Measurements from ENCODE around the gene GPATCH2.

The GPATCH2 gene

DNA sequence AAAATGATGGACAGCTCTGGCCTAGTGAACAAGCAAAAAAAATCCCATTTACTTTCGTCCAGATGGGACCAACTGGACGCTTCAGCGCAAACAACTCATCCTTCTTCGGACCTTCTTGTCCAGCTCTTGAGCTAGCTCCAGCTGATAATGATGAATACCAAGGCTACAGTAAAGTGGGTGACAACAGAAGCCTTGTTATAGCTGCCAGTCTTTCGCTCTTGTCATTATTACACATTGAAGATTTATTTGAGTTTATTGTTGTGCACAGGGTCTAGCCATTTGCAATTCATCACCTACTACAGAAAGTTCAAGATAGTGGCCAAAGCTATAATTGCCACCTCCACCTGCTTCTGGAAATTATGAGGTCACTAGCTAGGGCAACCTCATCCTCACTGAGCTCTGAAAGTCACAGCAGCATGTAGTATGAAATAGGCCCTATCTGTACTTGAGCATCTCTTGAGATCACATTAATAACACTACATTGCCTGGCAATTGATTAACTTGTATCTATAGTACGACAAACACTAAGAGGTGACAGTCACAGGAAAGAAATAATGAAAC lies 76.9 kb downstream of the GPATCH2 start:
- Histone ChIP-seq H3K4me1 (ENCODE audit: control insufficient read depth in 1 of 2, insufficient read depth in 1 of 2, low read depth in 1 of 2, low read length in 1 of 2) (no peaks in the 10 kb centered on the region), H3K27ac (no peak overlapping the region), H3K4me3 (ENCODE audit: low read depth in 1 of 2, low read length in 1 of 2) (no peak overlapping the region), H3K9me3 (no peaks in the 10 kb centered on the region), H3K36me3 (no peaks in the 10 kb centered on the region), H3K27me3 (no peaks in the 10 kb centered on the region)
- TF ChIP-seq, protein P1, sequence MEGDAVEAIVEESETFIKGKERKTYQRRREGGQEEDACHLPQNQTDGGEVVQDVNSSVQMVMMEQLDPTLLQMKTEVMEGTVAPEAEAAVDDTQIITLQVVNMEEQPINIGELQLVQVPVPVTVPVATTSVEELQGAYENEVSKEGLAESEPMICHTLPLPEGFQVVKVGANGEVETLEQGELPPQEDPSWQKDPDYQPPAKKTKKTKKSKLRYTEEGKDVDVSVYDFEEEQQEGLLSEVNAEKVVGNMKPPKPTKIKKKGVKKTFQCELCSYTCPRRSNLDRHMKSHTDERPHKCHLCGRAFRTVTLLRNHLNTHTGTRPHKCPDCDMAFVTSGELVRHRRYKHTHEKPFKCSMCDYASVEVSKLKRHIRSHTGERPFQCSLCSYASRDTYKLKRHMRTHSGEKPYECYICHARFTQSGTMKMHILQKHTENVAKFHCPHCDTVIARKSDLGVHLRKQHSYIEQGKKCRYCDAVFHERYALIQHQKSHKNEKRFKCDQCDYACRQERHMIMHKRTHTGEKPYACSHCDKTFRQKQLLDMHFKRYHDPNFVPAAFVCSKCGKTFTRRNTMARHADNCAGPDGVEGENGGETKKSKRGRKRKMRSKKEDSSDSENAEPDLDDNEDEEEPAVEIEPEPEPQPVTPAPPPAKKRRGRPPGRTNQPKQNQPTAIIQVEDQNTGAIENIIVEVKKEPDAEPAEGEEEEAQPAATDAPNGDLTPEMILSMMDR (IDR thresholded peaks at IDR 0.05): no peak

DNA sequence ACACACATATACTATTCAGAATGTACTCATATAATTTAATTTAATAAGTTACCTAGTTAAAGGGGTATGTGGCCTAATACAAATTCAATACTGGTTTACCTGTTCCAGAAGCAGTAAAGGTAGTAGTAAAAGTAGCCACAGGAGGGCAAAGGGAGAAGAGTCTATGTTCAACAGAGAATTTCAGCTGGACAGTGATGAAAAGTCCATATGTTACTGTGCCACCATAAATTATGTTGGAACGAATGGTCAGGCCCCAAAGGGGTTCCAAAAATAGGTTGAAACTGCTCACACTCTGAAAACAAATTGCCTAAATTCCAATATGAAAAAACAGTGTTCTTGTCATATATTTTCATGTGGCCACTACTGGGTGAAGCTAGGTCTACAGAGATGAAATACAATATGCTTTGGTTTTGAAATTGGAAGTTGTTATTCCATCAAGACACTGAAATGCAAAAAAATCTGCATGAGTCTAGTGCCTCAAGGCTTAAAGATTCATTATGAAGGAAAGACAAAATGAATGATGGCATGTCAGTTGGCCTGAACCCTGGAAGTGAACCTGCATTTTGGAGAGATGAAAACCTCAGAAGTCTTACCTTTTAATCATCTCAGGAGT lies 78.4 kb downstream of the GPATCH2 start:
- Histone ChIP-seq H3K27me3 (no peaks in the 10 kb centered on the region), H3K4me1 (ENCODE audit: control insufficient read depth in 1 of 2, insufficient read depth in 1 of 2, low read depth in 1 of 2, low read length in 1 of 2) (no peaks in the 10 kb centered on the region), H3K36me3 (no peaks in the 10 kb centered on the region), H3K9me3 (no peaks in the 10 kb centered on the region), H3K27ac (no peak overlapping the region), H3K4me3 (ENCODE audit: low read depth in 1 of 2, low read length in 1 of 2) (no peak overlapping the region)
- TF ChIP-seq, protein P1 (IDR thresholded peaks at IDR 0.05): no peak

DNA sequence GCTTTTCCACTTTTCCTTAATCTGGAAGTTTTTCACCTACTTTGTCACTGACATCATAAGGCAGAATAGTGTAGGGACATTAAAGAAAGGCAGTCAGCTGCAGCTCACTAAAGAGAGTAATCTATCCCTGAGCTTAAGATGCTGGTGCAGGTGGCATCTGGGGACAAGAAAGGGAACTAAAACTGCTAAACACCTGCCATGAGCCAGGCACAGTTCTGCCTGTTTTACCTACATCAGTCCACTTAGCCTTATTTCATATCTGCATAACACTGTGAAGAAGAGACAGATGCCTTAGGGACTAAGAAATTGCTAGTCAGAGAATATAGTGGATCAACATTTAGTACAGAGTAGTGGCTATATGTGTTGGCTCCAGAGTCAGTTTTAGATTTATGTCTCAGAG lies 88.1 kb downstream of the GPATCH2 start:
- Histone ChIP-seq H3K27me3 (no peaks in the 10 kb centered on the region), H3K4me3 (ENCODE audit: low read depth in 1 of 2, low read length in 1 of 2) (no peak overlapping the region), H3K27ac (no peak overlapping the region), H3K4me1 (ENCODE audit: control insufficient read depth in 1 of 2, insufficient read depth in 1 of 2, low read depth in 1 of 2, low read length in 1 of 2) (no peaks in the 10 kb centered on the region), H3K36me3 (no peaks in the 10 kb centered on the region), H3K9me3 (no peaks in the 10 kb centered on the region)
- TF ChIP-seq, protein P1 (IDR thresholded peaks at IDR 0.05): no peak

DNA sequence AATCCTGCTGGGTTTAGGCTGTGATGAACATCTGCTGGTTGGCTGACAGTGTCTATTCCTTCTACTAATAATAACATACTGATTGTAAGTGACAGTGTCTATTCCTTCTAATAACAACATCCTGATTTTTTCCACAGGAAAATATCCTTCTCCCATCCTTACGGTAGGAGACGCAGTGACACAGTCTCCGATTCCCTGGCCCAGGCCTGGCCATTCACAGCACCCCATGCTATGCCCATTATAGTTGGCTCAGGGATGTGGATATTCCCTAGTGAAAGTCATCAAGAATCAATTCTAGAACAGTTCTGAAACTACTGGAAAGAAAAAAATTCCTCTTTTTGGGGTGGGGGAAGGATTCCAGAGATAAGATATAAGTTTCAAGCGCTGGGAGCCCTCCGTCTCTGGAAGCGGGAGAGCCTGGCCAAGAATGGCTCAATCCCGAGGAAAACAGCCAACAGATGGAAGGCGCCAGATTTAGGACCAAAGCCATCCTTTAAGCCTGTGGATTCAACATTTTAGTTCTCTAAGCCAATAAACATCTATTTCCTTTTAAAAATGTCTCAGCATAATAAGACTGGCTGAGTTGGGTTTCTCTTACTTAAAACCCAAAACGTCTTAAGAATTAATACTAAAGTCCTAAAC lies 88.6 kb downstream of the GPATCH2 start:
- TF ChIP-seq, protein P1 (IDR thresholded peaks at IDR 0.05): no peak
- Histone ChIP-seq H3K27ac (no peak overlapping the region), H3K9me3 (no peaks in the 10 kb centered on the region), H3K27me3 (no peaks in the 10 kb centered on the region), H3K36me3 (no peaks in the 10 kb centered on the region), H3K4me3 (ENCODE audit: low read depth in 1 of 2, low read length in 1 of 2) (no peak overlapping the region), H3K4me1 (ENCODE audit: control insufficient read depth in 1 of 2, insufficient read depth in 1 of 2, low read depth in 1 of 2, low read length in 1 of 2) (no peaks in the 10 kb centered on the region)

DNA sequence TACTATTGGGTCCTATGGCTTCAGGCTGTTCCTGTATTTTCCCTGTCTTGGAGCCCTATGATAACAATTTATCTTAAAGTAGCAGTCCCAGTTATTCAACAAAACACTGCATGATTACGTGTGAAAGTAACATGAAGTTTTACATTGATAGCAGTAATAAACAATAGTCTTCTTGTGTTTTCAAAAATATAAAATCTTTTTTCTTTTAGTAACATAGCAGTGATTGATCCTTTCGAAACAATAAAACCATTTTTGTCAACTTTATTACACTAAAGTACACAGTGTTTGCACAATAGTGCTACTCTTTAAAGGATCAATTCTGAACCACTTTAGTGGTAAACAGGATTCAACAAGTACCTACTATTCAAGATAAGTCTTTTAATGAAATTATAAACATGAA lies 90.6 kb downstream of the GPATCH2 start:
- H3K36me3 ChIP-seq: no peaks in the 10 kb centered on the region
- H3K27ac ChIP-seq: no peak overlapping the region
- TF ChIP-seq, protein P1 (IDR thresholded peaks at IDR 0.05): no peak
- H3K27me3 ChIP-seq: no peaks in the 10 kb centered on the region
- no peak overlapping the region for H3K4me3 ChIP-seq (ENCODE audit: low read depth in 1 of 2, low read length in 1 of 2)
- H3K4me1 ChIP-seq (ENCODE audit: control insufficient read depth in 1 of 2, insufficient read depth in 1 of 2, low read depth in 1 of 2, low read length in 1 of 2): no peaks in the 10 kb centered on the region
- no peaks in the 10 kb centered on the region for H3K9me3 ChIP-seq
